GM23338 (cell line): ENCODE measurements around the gene OBSCN. TPM values are rescaled to one million over a fixed set of nuclear protein-coding genes. Genes with fewer than 3 reads are reported as not detected.

ENCODE experiments used
- ATAC-seq: fragments of 200-7000 bp; cut with Tn5 transposase; 3 replicates; pipeline ENCODE4 v1.9.1; 2020
- DNase-seq: peaks from one replicate; pipeline ENCODE4 v3.0.0-alpha.2; 2015; ENCODE audit warnings: low spot score
- H2AFZ ChIP-seq: fragments of 200-600 bp; sonication (generic); 2 replicates; pipeline ENCODE4 v1.8.0; 2016; ENCODE audit warnings: antibody characterized with exemption, mild to moderate bottlenecking, moderate library complexity
- H3F3A ChIP-seq: fragments of 200-600 bp; sonication (generic); replicated peaks from 2 replicates; pipeline ENCODE4 v1.8.0; 2017; ENCODE audit warnings: antibody characterized with exemption, mixed run types, low read depth
- H3K27ac ChIP-seq: fragments of 200-600 bp; sonication (generic); 2 replicates; pipeline ENCODE4 v1.6.1; 2016; ENCODE audit warnings: low read depth
- H3K27me3 ChIP-seq: fragments of 200-600 bp; sonication (generic); 2 replicates; pipeline ENCODE4 v1.8.0; 2016; ENCODE audit warnings: mild to moderate bottlenecking, mixed run types, moderate library complexity; ENCODE audit not compliant: insufficient read depth
- H3K36me3 ChIP-seq: fragments of 200-600 bp; sonication (generic); 2 replicates; pipeline ENCODE4 v1.8.0; 2016; ENCODE audit warnings: mild to moderate bottlenecking; ENCODE audit not compliant: insufficient read depth
- H3K4me1 ChIP-seq: fragments of 200-600 bp; sonication (generic); 2 replicates; pipeline ENCODE4 v1.8.0; 2016; ENCODE audit warnings: mild to moderate bottlenecking, moderate library complexity; ENCODE audit not compliant: insufficient read depth
- H3K4me2 ChIP-seq: fragments of 200-600 bp; sonication (generic); 2 replicates; pipeline ENCODE4 v1.7.1; 2017; ENCODE audit warnings: mixed run types
- H3K4me3 ChIP-seq: fragments of 200-600 bp; sonication (generic); 2 replicates; pipeline ENCODE4 v1.6.1; 2016; ENCODE audit warnings: mixed run types
- H3K79me2 ChIP-seq: fragments of 200-600 bp; sonication (generic); replicated peaks from 2 replicates; pipeline ENCODE4 v1.8.0; 2017; ENCODE audit warnings: mild to moderate bottlenecking; ENCODE audit not compliant: insufficient read depth
- H3K9me2 ChIP-seq: fragments of 200-600 bp; sonication (generic); 2 replicates; pipeline ENCODE4 v1.8.0; 2017; ENCODE audit not compliant: insufficient read depth
- H4K20me1 ChIP-seq: fragments of 200-600 bp; sonication (generic); replicated peaks from 2 replicates; pipeline ENCODE4 v1.8.0; 2017; ENCODE audit warnings: mild to moderate bottlenecking; ENCODE audit not compliant: insufficient read depth
- H3K27ac Mint-ChIP-seq: 2 replicates; pipeline ENCODE4 v1.8.0; 2020; ENCODE audit warnings: inconsistent platforms, mild to moderate bottlenecking, moderate library complexity, mixed read lengths
- H3K27me3 Mint-ChIP-seq: 3 replicates; pipeline ENCODE4 v1.8.0; 2022; ENCODE audit warnings: low read depth, mild to moderate bottlenecking, moderate library complexity, mixed read lengths, inconsistent platforms; ENCODE audit not compliant: insufficient read depth, poor library complexity
- H3K36me3 Mint-ChIP-seq: 3 replicates; pipeline ENCODE4 v1.8.0; 2021; ENCODE audit warnings: low read depth, mild to moderate bottlenecking, inconsistent platforms, moderate library complexity, mixed read lengths
- H3K4me1 Mint-ChIP-seq: 3 replicates; pipeline ENCODE4 v1.8.0; 2020; ENCODE audit warnings: mild to moderate bottlenecking, inconsistent platforms, mixed read lengths
- H3K4me3 Mint-ChIP-seq: 3 replicates; pipeline ENCODE4 v1.8.0; 2021; ENCODE audit warnings: moderate library complexity, mild to moderate bottlenecking, inconsistent platforms, mixed read lengths
- H3K9me3 Mint-ChIP-seq: 3 replicates; pipeline ENCODE4 v1.8.0; 2020; ENCODE audit warnings: moderate library complexity, mild to moderate bottlenecking, inconsistent platforms, mixed read lengths
- EZH2 ChIP-seq: fragments of 200-600 bp; sonication (generic); IDR thresholded peaks from one replicate; pipeline ENCODE4 v1.8.0; 2017; ENCODE audit warnings: antibody characterized with exemption, mild to moderate bottlenecking, low read depth; ENCODE audit not compliant: unreplicated experiment
- EZH2phosphoT487 ChIP-seq: fragments of 200-600 bp; sonication (generic); IDR thresholded peaks from one replicate; pipeline ENCODE4 v1.8.1; 2018; ENCODE audit warnings: antibody characterized with exemption; ENCODE audit not compliant: unreplicated experiment
- JUNB ChIP-seq: IDR thresholded peaks from one replicate; pipeline ENCODE4 v1.6.1; 2016; ENCODE audit warnings: antibody characterized with exemption; ENCODE audit not compliant: unreplicated experiment
- NANOG ChIP-seq: IDR thresholded peaks from 2 replicates; pipeline ENCODE4 v1.6.1; 2016; ENCODE audit warnings: antibody characterized with exemption, borderline replicate concordance
- STAT1 ChIP-seq: IDR thresholded peaks from one replicate; pipeline ENCODE4 v1.6.1; 2016; ENCODE audit warnings: antibody characterized with exemption; ENCODE audit not compliant: unreplicated experiment
- ZNF114 ChIP-seq: fragments of 250-450 bp; sonication (Bioruptor Pico); IDR thresholded peaks from 2 replicates; pipeline ENCODE4 v1.5.0; 2020; ENCODE audit warnings: mild to moderate bottlenecking, moderate library complexity
- ZNF331 ChIP-seq: fragments of 250-450 bp; sonication (Bioruptor Pico); IDR thresholded peaks from 2 replicates; pipeline ENCODE4 v1.5.0; 2020; ENCODE audit warnings: low read depth, mild to moderate bottlenecking, moderate library complexity
- polyA plus RNA-seq: library from polyadenylated mRNA; unstranded; fragments of >200 nt; fragmentation: Nextera tagmentation; extraction: Ambion mirVana; gene quantifications from 2 replicates; pipeline ENCODE4 v1.2.1, GENCODE V29; 2016
- total RNA-seq: library from RNA; depleted of rRNA; stranded (reverse); fragments of >200 nt; shearing (Covaris generic); gene quantifications from 2 replicates; pipeline ENCODE4 v1.2.3, GENCODE V29; 2014
- TF ChIP-seq, protein P1 (sequence below): fragments of 250-450 bp; sonication (Bioruptor Pico); IDR thresholded peaks from 2 replicates; pipeline ENCODE4 v1.5.0; 2020; ENCODE audit warnings: mild to moderate bottlenecking, moderate library complexity
- TF ChIP-seq, protein P2 (sequence below): IDR thresholded peaks from one replicate; pipeline ENCODE4 v1.6.1; 2018; ENCODE audit warnings: antibody characterized with exemption; ENCODE audit not compliant: unreplicated experiment
- TF ChIP-seq, protein P3 (sequence below), 2 experiments: fragments of 200-600 bp in 1 of 2; sonication (generic) in 1 of 2; conservative IDR thresholded peaks; 2 replicates each; pipeline versions ENCODE4 v1.5.1 to v1.6.1; 2016 to 2017; ENCODE audit warnings: antibody characterized with exemption in 2 of 2, low read depth in 2 of 2, mild to moderate bottlenecking in 2 of 2, moderate library complexity in 1 of 2
- TF ChIP-seq, protein P4 (sequence below): IDR thresholded peaks from 2 replicates; pipeline ENCODE4 v1.6.1; 2016; ENCODE audit warnings: antibody characterized with exemption

The OBSCN gene
- total and polyA plus RNA-seq, 2 experiments from 2014 or later, result 8.4 to 38.5 TPM

DNA sequence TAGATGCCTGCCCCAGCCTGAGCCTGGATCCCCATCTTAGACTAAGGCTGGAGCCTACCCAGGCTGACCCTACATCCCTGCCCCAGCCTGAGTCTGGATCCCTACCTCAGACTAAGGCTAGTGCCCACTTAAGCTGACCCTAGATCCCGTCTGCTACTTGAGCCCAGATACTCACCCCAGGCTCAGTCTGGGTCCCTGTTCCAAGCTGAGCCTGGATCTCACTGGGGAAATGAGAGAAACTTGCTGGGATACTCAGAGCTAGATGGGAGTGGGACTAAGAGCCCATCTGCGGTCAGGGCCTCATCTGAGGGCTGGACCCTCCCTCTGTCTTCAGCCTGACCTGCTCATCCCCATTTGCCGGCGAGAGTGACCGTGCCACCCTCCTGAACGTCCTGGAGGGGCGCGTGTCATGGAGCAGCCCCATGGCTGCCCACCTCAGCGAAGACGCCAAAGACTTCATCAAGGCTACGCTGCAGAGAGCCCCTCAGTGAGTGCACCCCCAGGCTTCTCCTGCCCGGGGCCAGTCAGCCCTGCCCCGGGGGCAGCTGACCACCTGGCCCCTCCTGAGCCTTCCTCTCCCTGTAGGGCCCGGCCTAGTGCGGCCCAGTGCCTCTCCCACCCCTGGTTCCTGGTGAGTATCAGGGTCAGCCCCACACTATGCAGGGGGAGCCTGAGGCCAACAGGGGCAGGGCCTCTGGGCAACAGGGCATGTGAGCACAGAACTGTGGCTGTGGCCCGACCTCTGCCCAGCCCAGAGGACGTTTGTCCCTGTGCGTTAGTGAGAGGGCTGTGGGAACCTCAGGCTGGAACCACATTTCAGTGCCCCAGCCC, 162.0 kb downstream of the OBSCN start:
- Mint-ChIP-seq H3K36me3 (no peaks in the 10 kb centered on the region), H3K27me3 (peaks cover 5% of the 10 kb centered on the region), H3K4me1 (peaks cover 5% of the 10 kb centered on the region; the same call in 1 of the 3 replicates), H3K4me3 (no peak overlapping the region), H3K27ac (no peak overlapping the region), H3K9me3 (no peaks in the 10 kb centered on the region)
- no peaks in the 10 kb centered on the region for H3K4me1 ChIP-seq
- TF ChIP-seq ZNF331 (CRISPR knock-in tag) (no peak), JUNB (no peak), NANOG (no peak), ZNF114 (CRISPR knock-in tag) (no peak), STAT1 (no peak), EZH2phosphoT487 (no peak), EZH2 (no peak)
- TF ChIP-seq, protein P1, sequence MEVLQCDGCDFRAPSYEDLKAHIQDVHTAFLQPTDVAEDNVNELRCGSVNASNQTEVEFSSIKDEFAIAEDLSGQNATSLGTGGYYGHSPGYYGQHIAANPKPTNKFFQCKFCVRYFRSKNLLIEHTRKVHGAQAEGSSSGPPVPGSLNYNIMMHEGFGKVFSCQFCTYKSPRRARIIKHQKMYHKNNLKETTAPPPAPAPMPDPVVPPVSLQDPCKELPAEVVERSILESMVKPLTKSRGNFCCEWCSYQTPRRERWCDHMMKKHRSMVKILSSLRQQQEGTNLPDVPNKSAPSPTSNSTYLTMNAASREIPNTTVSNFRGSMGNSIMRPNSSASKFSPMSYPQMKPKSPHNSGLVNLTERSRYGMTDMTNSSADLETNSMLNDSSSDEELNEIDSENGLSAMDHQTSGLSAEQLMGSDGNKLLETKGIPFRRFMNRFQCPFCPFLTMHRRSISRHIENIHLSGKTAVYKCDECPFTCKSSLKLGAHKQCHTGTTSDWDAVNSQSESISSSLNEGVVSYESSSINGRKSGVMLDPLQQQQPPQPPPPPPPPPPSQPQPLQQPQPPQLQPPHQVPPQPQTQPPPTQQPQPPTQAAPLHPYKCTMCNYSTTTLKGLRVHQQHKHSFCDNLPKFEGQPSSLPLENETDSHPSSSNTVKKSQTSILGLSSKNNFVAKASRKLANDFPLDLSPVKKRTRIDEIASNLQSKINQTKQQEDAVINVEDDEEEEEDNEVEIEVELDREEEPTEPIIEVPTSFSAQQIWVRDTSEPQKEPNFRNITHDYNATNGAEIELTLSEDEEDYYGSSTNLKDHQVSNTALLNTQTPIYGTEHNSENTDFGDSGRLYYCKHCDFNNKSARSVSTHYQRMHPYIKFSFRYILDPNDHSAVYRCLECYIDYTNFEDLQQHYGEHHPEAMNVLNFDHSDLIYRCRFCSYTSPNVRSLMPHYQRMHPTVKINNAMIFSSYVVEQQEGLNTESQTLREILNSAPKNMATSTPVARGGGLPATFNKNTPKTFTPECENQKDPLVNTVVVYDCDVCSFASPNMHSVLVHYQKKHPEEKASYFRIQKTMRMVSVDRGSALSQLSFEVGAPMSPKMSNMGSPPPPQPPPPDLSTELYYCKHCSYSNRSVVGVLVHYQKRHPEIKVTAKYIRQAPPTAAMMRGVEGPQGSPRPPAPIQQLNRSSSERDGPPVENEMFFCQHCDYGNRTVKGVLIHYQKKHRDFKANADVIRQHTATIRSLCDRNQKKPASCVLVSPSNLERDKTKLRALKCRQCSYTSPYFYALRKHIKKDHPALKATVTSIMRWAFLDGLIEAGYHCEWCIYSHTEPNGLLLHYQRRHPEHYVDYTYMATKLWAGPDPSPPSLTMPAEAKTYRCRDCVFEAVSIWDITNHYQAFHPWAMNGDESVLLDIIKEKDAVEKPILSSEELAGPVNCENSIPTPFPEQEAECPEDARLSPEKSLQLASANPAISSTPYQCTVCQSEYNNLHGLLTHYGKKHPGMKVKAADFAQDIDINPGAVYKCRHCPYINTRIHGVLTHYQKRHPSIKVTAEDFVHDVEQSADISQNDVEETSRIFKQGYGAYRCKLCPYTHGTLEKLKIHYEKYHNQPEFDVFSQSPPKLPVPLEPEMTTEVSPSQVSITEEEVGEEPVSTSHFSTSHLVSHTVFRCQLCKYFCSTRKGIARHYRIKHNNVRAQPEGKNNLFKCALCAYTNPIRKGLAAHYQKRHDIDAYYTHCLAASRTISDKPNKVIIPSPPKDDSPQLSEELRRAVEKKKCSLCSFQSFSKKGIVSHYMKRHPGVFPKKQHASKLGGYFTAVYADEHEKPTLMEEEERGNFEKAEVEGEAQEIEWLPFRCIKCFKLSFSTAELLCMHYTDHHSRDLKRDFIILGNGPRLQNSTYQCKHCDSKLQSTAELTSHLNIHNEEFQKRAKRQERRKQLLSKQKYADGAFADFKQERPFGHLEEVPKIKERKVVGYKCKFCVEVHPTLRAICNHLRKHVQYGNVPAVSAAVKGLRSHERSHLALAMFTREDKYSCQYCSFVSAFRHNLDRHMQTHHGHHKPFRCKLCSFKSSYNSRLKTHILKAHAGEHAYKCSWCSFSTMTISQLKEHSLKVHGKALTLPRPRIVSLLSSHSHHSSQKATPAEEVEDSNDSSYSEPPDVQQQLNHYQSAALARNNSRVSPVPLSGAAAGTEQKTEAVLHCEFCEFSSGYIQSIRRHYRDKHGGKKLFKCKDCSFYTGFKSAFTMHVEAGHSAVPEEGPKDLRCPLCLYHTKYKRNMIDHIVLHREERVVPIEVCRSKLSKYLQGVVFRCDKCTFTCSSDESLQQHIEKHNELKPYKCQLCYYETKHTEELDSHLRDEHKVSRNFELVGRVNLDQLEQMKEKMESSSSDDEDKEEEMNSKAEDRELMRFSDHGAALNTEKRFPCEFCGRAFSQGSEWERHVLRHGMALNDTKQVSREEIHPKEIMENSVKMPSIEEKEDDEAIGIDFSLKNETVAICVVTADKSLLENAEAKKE (CRISPR knock-in tag), result no peak
- TF ChIP-seq, protein P2, sequence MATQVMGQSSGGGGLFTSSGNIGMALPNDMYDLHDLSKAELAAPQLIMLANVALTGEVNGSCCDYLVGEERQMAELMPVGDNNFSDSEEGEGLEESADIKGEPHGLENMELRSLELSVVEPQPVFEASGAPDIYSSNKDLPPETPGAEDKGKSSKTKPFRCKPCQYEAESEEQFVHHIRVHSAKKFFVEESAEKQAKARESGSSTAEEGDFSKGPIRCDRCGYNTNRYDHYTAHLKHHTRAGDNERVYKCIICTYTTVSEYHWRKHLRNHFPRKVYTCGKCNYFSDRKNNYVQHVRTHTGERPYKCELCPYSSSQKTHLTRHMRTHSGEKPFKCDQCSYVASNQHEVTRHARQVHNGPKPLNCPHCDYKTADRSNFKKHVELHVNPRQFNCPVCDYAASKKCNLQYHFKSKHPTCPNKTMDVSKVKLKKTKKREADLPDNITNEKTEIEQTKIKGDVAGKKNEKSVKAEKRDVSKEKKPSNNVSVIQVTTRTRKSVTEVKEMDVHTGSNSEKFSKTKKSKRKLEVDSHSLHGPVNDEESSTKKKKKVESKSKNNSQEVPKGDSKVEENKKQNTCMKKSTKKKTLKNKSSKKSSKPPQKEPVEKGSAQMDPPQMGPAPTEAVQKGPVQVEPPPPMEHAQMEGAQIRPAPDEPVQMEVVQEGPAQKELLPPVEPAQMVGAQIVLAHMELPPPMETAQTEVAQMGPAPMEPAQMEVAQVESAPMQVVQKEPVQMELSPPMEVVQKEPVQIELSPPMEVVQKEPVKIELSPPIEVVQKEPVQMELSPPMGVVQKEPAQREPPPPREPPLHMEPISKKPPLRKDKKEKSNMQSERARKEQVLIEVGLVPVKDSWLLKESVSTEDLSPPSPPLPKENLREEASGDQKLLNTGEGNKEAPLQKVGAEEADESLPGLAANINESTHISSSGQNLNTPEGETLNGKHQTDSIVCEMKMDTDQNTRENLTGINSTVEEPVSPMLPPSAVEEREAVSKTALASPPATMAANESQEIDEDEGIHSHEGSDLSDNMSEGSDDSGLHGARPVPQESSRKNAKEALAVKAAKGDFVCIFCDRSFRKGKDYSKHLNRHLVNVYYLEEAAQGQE, result no peak
- TF ChIP-seq, protein P3, sequence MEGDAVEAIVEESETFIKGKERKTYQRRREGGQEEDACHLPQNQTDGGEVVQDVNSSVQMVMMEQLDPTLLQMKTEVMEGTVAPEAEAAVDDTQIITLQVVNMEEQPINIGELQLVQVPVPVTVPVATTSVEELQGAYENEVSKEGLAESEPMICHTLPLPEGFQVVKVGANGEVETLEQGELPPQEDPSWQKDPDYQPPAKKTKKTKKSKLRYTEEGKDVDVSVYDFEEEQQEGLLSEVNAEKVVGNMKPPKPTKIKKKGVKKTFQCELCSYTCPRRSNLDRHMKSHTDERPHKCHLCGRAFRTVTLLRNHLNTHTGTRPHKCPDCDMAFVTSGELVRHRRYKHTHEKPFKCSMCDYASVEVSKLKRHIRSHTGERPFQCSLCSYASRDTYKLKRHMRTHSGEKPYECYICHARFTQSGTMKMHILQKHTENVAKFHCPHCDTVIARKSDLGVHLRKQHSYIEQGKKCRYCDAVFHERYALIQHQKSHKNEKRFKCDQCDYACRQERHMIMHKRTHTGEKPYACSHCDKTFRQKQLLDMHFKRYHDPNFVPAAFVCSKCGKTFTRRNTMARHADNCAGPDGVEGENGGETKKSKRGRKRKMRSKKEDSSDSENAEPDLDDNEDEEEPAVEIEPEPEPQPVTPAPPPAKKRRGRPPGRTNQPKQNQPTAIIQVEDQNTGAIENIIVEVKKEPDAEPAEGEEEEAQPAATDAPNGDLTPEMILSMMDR (conservative IDR thresholded peaks at IDR 0.05; ENCODE audit: low read depth in 2 of 2), result no peak
- TF ChIP-seq, protein P4, sequence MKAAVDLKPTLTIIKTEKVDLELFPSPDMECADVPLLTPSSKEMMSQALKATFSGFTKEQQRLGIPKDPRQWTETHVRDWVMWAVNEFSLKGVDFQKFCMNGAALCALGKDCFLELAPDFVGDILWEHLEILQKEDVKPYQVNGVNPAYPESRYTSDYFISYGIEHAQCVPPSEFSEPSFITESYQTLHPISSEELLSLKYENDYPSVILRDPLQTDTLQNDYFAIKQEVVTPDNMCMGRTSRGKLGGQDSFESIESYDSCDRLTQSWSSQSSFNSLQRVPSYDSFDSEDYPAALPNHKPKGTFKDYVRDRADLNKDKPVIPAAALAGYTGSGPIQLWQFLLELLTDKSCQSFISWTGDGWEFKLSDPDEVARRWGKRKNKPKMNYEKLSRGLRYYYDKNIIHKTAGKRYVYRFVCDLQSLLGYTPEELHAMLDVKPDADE, result no peak
- no peaks in the 10 kb centered on the region for H3K27me3 ChIP-seq
- H3K79me2 ChIP-seq, result no peaks in the 10 kb centered on the region
- no peak for DNase-seq
- H3K9me2 ChIP-seq, result no peaks in the 10 kb centered on the region
- H2AFZ ChIP-seq, result no peak overlapping the region
- H4K20me1 ChIP-seq, result no peaks in the 10 kb centered on the region
- H3F3A ChIP-seq, result no peaks in the 10 kb centered on the region
- no peak overlapping the region for H3K4me3 ChIP-seq
- no peaks in the 10 kb centered on the region for H3K36me3 ChIP-seq
- no peak overlapping the region for H3K4me2 ChIP-seq
- no peak for ATAC-seq
- H3K27ac ChIP-seq, result no peak overlapping the region
